ENCODE data around the gene THSD4.
"Not testable (repeated sequence)": the region's sequence is repeated elsewhere in the genome, so short reads cannot be mapped to it uniquely, and the experiment has no call there.

THSD4 gene

DNA sequence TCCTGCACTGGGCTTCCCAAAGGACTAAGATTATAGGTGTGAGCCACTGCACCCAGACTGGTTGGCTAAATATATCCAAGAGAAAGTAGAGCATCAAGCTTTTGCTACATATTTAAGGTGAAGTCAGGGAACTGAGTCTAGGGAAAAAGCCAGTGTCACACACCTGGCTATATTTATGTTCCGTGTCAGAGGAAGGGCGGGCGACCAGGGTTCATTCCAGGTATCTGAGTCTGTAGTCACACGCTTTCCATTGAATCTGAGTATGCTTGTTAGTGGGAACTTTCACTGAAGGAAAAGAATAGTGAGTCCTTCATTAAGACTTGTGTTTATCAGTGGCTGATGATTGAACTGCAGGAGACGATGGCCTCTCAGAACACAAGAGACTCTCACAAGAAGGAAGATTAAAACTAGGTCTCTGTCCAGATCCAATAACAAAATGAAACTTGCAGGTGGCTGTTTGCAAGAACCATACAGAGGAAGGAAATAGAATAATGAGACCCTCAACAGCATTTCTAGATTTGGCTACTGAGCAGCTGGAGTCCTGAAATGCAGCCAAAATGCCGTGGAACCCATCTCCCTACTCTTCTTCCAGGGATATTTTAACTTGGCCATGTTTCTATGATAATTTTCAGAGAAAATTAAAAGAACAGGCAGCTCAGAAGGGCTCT, 276.3 kb downstream of the THSD4 start:
- no peak overlapping the region for H3K4me3 ChIP-seq
- peak overlapping the region in 10 of 11 experiments; percentile 17 to 77 (median 59); a peak in 18 of 22 replicates for H3K4me2 ChIP-seq
- no peak for TF ChIP-seq Cebpa-rat (IDR thresholded peaks at IDR 0.05)
- peaks cover 19 to 65% (median 52%) of the 10 kb centered on the region in 10 experiments for H3K4me1 ChIP-seq
- H3K27me3 ChIP-seq: peaks cover 0 to 17% (median 0%) of the 10 kb centered on the region in 11 experiments; a peak in 4 of 22 replicates
- no peak overlapping the region for H3K9ac ChIP-seq
- no peaks in the 10 kb centered on the region for H3K36me3 ChIP-seq
- H3K27ac ChIP-seq: no peak overlapping the region
- H3K9me3 ChIP-seq (replicated peaks in 1 of 11): peaks cover 7 to 13% (median 12%) of the 10 kb centered on the region in 11 experiments; a peak in 17 of 22 replicates
- H4K20me1 ChIP-seq: no peaks in the 10 kb centered on the region; a peak in 1 of 22 replicates

DNA sequence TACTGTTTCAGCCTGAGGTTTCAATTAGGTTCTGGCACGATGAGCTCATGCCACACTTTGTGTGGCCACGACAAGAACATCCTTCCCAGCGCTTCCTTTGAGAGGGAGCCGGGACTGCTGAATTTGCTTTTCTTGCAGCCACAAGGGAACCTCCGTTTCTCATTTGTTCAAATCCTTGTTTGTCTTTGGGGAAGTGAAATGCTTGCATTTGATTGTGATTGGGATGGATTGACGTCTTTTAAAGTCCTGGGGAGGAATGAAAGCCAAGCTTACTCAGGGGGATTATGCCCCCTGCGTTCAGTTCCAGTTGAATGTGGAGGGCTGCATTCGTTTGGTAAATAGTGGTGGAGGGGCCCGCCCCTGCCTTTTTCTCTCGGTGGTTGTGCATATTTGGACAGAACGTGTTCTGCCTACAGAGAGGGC, 277.6 kb downstream of the THSD4 start:
- Histone ChIP-seq H3K36me3 (no peaks in the 10 kb centered on the region), H3K27ac (no peak overlapping the region), H4K20me1 (no peaks in the 10 kb centered on the region; a peak in 1 of 22 replicates), H3K4me2 (peak overlapping the region; percentile 11 to 77 (median 63); a peak in 18 of 22 replicates), H3K9me3 (replicated peaks in 1 of 11) (peaks cover 7 to 13% (median 12%) of the 10 kb centered on the region in 11 experiments; a peak in 17 of 22 replicates), H3K27me3 (peaks cover 0 to 5% (median 0%) of the 10 kb centered on the region in 11 experiments; a peak in 2 of 22 replicates), H3K9ac (no peak overlapping the region), H3K4me3 (no peak overlapping the region), H3K4me1 (peaks cover 19 to 51% (median 42%) of the 10 kb centered on the region in 10 experiments)
- no peak for TF ChIP-seq Cebpa-rat (IDR thresholded peaks at IDR 0.05)

DNA sequence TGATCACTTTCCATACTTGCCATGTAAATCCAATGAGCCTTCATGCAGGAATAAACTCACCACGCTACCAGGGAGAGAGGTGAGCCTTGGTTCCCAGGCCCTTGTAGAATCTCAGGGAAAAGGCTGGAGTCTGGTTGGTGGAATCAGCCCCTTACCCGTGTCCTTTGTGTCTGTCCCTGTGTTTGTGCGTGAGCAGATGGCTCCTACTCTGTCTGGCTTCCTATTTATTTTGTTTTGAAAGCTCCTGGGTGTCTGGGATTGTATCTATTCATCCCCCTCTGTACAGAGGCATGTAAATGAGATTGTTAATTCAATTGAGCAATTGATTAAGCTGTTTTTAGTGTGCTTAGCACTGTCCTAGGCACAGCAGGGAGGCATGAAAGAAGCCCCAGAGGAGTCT, 278.1 kb downstream of the THSD4 start:
- Histone ChIP-seq H3K9me3 (replicated peaks in 1 of 11) (peaks cover 7 to 13% (median 12%) of the 10 kb centered on the region in 11 experiments; a peak in 17 of 22 replicates), H3K4me3 (no peak overlapping the region), H3K4me1 (peaks cover 19 to 46% (median 39%) of the 10 kb centered on the region in 10 experiments), H3K36me3 (no peaks in the 10 kb centered on the region), H3K4me2 (peak overlapping the region in 9 of 11 experiments; percentile 11 to 77 (median 63); a peak in 13 of 22 replicates), H3K27me3 (0 out of 22 replicates have a peak, but pooled peaks cover 0 to 2% (median 0%) of the 10 kb centered on the region in 11 experiments), H3K27ac (no peak overlapping the region), H3K9ac (no peak overlapping the region), H4K20me1 (no peaks in the 10 kb centered on the region; a peak in 1 of 22 replicates)
- TF ChIP-seq Cebpa-rat (IDR thresholded peaks at IDR 0.05): no peak

DNA sequence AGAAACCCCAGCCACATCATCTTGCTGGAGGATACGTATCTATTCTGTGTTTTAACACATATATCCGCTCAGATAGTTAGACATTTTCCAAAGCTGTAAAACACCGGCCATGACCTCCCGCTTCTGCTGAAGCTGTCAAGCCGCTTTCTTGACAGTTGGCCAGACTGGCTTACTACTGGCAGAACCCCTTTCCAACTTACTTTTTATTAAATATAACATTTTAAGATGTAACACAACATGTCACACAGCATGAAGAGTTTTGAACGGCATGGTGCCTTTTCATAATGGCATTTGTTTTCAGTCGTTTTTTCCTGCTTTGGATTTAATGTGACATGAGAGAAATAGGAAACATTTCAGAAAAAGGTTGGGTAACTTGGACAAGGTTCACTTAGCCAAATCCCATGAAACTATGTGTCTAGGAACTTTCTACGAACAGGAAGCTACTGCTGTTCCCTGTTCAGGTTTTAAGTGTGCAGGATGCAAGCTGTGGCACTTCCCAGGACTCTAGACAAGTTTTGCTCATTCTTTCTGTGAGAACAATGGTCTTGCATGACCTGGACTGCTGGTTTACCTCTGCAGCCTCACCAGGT, 281.4 kb downstream of the THSD4 start:
- no peaks in the 10 kb centered on the region for H3K36me3 ChIP-seq
- no peaks in the 10 kb centered on the region for H3K9me3 ChIP-seq (replicated peaks in 1 of 11)
- peaks cover 18 to 26% (median 21%) of the 10 kb centered on the region in 10 experiments for H3K4me1 ChIP-seq
- H4K20me1 ChIP-seq: no peaks in the 10 kb centered on the region; a peak in 1 of 22 replicates
- no peaks in the 10 kb centered on the region for H3K27me3 ChIP-seq
- H3K4me3 ChIP-seq: no peak overlapping the region
- H3K4me2 ChIP-seq: peak overlapping the region in 2 of 11 experiments; percentile 32 to 33; a peak in 4 of 22 replicates
- no peak overlapping the region for H3K9ac ChIP-seq
- no peak for TF ChIP-seq Cebpa-rat (IDR thresholded peaks at IDR 0.05)
- no peak overlapping the region for H3K27ac ChIP-seq

DNA sequence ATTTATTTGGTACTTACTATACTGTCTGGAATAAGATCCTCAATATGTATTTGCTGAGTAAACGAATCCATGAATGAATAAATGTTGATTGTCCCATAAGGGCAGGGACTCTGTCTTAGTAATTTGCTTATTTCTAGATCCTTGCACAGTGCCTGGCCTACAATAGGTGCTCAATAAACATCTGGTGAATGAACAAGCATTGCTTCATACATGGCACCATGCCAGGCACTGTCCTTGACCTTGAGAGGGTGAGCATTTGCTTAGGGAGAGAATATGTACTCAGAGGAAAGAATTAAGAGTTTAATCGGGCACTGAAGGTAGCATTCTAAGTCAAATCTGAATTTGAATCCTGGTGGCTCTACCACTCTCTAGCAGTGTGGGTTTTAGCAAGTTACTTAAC, 282.1 kb downstream of the THSD4 start:
- H3K4me1 ChIP-seq: peaks cover 10 to 19% (median 14%) of the 10 kb centered on the region in 10 experiments; a peak in 19 of 20 replicates
- no peaks in the 10 kb centered on the region for H3K9me3 ChIP-seq (replicated peaks in 1 of 11)
- H3K27me3 ChIP-seq: no peaks in the 10 kb centered on the region
- TF ChIP-seq Cebpa-rat (IDR thresholded peaks at IDR 0.05): no peak
- H3K9ac ChIP-seq: no peak overlapping the region
- H3K4me2 ChIP-seq: no peak overlapping the region
- H4K20me1 ChIP-seq: no peaks in the 10 kb centered on the region; a peak in 1 of 22 replicates
- no peaks in the 10 kb centered on the region for H3K36me3 ChIP-seq
- H3K27ac ChIP-seq: no peak overlapping the region
- H3K4me3 ChIP-seq: no peak overlapping the region

DNA sequence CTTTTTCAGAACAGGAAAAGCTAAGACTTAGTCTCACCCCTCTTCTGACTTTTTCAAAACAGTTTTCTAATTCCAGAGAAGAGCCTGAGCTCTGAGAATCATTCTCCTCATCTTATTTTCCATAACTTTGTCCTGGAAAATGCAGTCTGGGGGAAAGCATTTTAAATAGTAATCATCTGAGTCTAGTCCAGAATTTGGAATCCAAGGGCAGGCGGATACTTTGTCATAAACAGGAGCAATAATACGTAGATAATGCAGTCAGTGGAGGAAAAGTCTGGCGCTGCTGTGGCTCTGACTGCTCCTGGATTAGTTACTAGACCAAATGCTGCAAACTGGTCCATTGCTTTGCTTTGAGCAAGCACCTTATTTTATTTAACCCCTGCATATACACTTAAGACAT, 285.0 kb downstream of the THSD4 start:
- Histone ChIP-seq H3K36me3 (no peaks in the 10 kb centered on the region), H3K9ac (no peak overlapping the region), H3K27ac (no peak overlapping the region), H3K9me3 (replicated peaks in 1 of 11) (no peaks in the 10 kb centered on the region), H3K4me1 (peaks cover 0 to 8% (median 4%) of the 10 kb centered on the region in 10 experiments; a peak in 5 of 20 replicates), H3K4me2 (no peak overlapping the region), H4K20me1 (no peaks in the 10 kb centered on the region; a peak in 1 of 22 replicates), H3K4me3 (no peak overlapping the region), H3K27me3 (no peaks in the 10 kb centered on the region)
- no peak for TF ChIP-seq Cebpa-rat (IDR thresholded peaks at IDR 0.05)

DNA sequence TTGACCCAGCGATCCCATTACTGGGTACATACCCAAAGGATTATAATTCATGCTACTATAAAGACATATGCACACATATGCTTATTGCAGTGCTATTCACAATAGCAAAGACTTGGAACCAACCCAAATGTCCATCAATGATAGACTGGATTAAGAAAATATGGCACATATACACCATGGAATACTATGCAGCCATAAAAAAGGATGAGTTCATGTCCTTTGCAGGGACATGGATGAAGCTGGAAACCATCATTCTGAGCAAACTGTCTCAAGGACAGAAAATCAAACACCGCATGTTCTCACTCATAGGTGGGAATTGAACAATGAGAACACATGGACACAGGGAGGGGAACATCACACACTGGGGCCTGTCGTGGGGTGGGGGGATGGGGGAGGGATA, 286.5 kb downstream of the THSD4 start:
- not testable (repeated sequence) for H4K20me1 ChIP-seq; H3K9ac ChIP-seq; H3K4me2 ChIP-seq; H3K36me3 ChIP-seq; H3K27ac ChIP-seq; H3K4me1 ChIP-seq; H3K27me3 ChIP-seq; H3K9me3 ChIP-seq (replicated peaks in 1 of 11); H3K4me3 ChIP-seq

DNA sequence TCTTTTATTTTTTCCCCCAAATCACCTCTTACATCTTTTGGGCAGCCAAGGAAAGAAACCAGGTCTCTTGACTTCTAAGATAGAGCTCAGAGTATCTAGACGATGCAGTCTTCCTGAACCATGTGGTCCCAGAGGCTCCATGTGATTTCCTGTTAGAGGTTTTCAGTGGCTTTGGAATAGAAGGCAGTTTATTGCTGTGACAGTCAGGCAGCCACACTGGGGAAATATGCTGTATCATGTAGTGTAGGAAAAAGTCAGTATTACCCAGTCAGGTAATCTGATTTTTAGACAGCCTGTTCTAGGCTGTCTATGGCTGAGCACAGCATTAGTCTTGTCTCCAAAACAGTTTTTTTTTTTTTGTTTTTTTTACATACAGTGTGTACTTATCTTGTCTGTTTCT, 294.3 kb downstream of the THSD4 start:
- Histone ChIP-seq H3K9me3 (replicated peaks in 1 of 11) (no peaks in the 10 kb centered on the region), H4K20me1 (no peaks in the 10 kb centered on the region)
- TF ChIP-seq Cebpa-rat (IDR thresholded peaks at IDR 0.05): no peak

DNA sequence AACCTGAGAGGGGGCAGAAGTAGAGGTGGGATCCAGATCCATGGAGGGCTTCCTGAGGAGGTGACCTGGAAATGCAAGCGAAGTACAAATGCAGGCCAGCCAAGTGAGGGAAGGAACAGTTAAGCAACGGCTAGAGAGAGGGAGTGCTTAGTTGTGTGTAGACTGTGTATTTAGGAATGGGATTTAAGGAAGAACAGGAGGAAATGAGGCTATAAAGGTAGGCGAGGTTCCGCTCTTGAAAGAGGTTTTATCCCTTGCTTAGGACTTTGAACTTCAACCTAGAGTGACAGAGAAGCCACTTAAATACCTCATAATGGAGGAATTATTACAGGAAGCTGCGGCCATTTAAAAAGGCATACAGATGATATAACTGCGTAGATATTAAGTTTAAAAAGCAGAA, 295.1 kb downstream of the THSD4 start:
- H3K27me3 ChIP-seq: no peaks in the 10 kb centered on the region
- no peaks in the 10 kb centered on the region for H4K20me1 ChIP-seq
- H3K4me3 ChIP-seq: no peak overlapping the region
- H3K27ac ChIP-seq: no peak overlapping the region
- TF ChIP-seq Cebpa-rat (IDR thresholded peaks at IDR 0.05): no peak
- H3K4me1 ChIP-seq: peaks cover 7 to 19% (median 10%) of the 10 kb centered on the region in 10 experiments; a peak in 17 of 20 replicates
- no peaks in the 10 kb centered on the region for H3K36me3 ChIP-seq
- H3K9me3 ChIP-seq (replicated peaks in 1 of 11): no peaks in the 10 kb centered on the region
- H3K9ac ChIP-seq: no peak overlapping the region
- peak overlapping the region in 4 of 11 experiments; percentile 2 to 58 (median 26); a peak in 4 of 22 replicates for H3K4me2 ChIP-seq

More for the DNA sequence above, 294.3 kb downstream of the THSD4 start:
- H3K9ac ChIP-seq: no peak overlapping the region
- H3K36me3 ChIP-seq: no peaks in the 10 kb centered on the region
- H3K27ac ChIP-seq: no peak overlapping the region; a peak in 1 of 22 replicates
- peak overlapping the region; percentile 2 to 58 (median 25); a peak in 16 of 22 replicates for H3K4me2 ChIP-seq
- no peaks in the 10 kb centered on the region for H3K27me3 ChIP-seq
- H3K4me3 ChIP-seq: no peak overlapping the region
- H3K4me1 ChIP-seq: peaks cover 7 to 19% (median 10%) of the 10 kb centered on the region in 10 experiments; a peak in 17 of 20 replicates
